Neural cell (in vitro differentiated cells): Measurements from ENCODE around the gene SIGLEC10. TPM values are rescaled to one million over a fixed set of nuclear protein-coding genes. Genes with fewer than 3 reads are reported as not detected.

Experiments
- H2AFZ ChIP-seq: fragments of 200-600, 300-800 bp; sonication (generic), shearing (Covaris generic); 2 replicates; pipeline ENCODE4 v1.6.0; 2014; ENCODE audit warnings: low read depth, mild to moderate bottlenecking, antibody characterized with exemption, low read length, moderate library complexity
- H3F3A ChIP-seq: fragments of 200-600 bp; shearing (Covaris generic); 2 replicates; pipeline ENCODE4 v1.6.1; 2016; ENCODE audit warnings: mild to moderate bottlenecking, moderate library complexity, mixed read lengths, antibody characterized with exemption, low read length; ENCODE audit not compliant: insufficient read depth, poor library complexity, severe bottlenecking
- H3K27ac ChIP-seq: fragments of 200-600, 300-800 bp; sonication (generic), shearing (Covaris generic); 2 replicates; pipeline ENCODE4 v1.5.1; 2014; ENCODE audit warnings: mild to moderate bottlenecking, low read length, moderate library complexity
- H3K27me3 ChIP-seq: fragments of 300-800, 200-600 bp; sonication (generic), shearing (Covaris generic); 2 replicates; pipeline ENCODE4 v1.6.0; 2014; ENCODE audit warnings: mild to moderate bottlenecking, low read depth, low read length, moderate library complexity; ENCODE audit not compliant: insufficient read depth
- H3K36me3 ChIP-seq: fragments of 300-800, 200-600 bp; sonication (generic), shearing (Covaris generic); 2 replicates; pipeline ENCODE4 v1.5.1; 2014; ENCODE audit warnings: mild to moderate bottlenecking, antibody characterized with exemption, low read length, moderate library complexity; ENCODE audit not compliant: insufficient read depth
- H3K4me2 ChIP-seq: fragments of 300-800, 200-600 bp; sonication (generic), shearing (Covaris generic); 2 replicates; pipeline ENCODE4 v1.6.0; 2014; ENCODE audit warnings: mild to moderate bottlenecking, low read length
- H3K4me3 ChIP-seq: fragments of 300-800, 200-600 bp; sonication (generic), shearing (Covaris generic); 2 replicates; pipeline ENCODE4 v1.5.1; 2014; ENCODE audit warnings: mild to moderate bottlenecking, low read length, moderate library complexity
- H3K79me2 ChIP-seq: fragments of 200-600 bp; shearing (Covaris generic); replicated peaks from 2 replicates; pipeline ENCODE4 v1.6.0; 2014; ENCODE audit warnings: mild to moderate bottlenecking, low read length, moderate library complexity; ENCODE audit not compliant: insufficient read depth
- H3K9ac ChIP-seq: fragments of 300-800, 200-600 bp; sonication (generic), shearing (Covaris generic); 2 replicates; pipeline ENCODE4 v1.6.1; 2016; ENCODE audit warnings: mild to moderate bottlenecking, low read length, mixed read lengths
- H3K9me2 ChIP-seq: fragments of 200-600 bp; shearing (Covaris generic); 2 replicates; pipeline ENCODE4 v1.6.1; 2016; ENCODE audit warnings: mild to moderate bottlenecking, low read length, mixed read lengths; ENCODE audit not compliant: insufficient read depth
- H3K9me3 ChIP-seq: fragments of 200-600, 300-800 bp; sonication (generic), shearing (Covaris generic); 2 replicates; pipeline ENCODE4 v1.6.1; 2016; ENCODE audit warnings: mild to moderate bottlenecking, mixed run types, low read length, moderate library complexity, mixed read lengths
- H4K20me1 ChIP-seq: fragments of 200-600 bp; shearing (Covaris generic); 2 replicates; pipeline ENCODE4 v1.6.1; 2016; ENCODE audit warnings: mild to moderate bottlenecking, mixed run types; ENCODE audit not compliant: insufficient read depth
- CTCF ChIP-seq: fragments of 450-650 bp; IDR thresholded peaks from 2 replicates; pipeline ENCODE4 v1.5.1; 2014; ENCODE audit warnings: antibody characterized with exemption, mild to moderate bottlenecking, moderate library complexity; ENCODE audit not compliant: poor library complexity, severe bottlenecking
- EP300 ChIP-seq: fragments of 450-650 bp; conservative IDR thresholded peaks from 2 replicates; pipeline ENCODE4 v1.6.1; 2014; ENCODE audit warnings: antibody characterized with exemption, mild to moderate bottlenecking, moderate library complexity; ENCODE audit not compliant: poor library complexity, severe bottlenecking
- EZH2 ChIP-seq: fragments of 200-600, 300-800 bp; shearing (Covaris generic), sonication (generic); IDR thresholded peaks from 2 replicates; pipeline ENCODE4 v1.6.1; 2014; ENCODE audit warnings: antibody characterized with exemption, low read length, borderline replicate concordance, mild to moderate bottlenecking; ENCODE audit not compliant: insufficient read depth, poor library complexity, severe bottlenecking
- MXI1 ChIP-seq: fragments of 450-650 bp; conservative IDR thresholded peaks from 2 replicates; pipeline ENCODE4 v1.6.1; 2014; ENCODE audit warnings: antibody characterized with exemption, mild to moderate bottlenecking; ENCODE audit not compliant: poor library complexity, severe bottlenecking
- POLR2AphosphoS5 ChIP-seq: IDR thresholded peaks from 2 replicates; pipeline ENCODE4 v1.6.1; 2012
- RAD21 ChIP-seq: fragments of 450-650 bp; conservative IDR thresholded peaks from 2 replicates; pipeline ENCODE4 v1.6.1; 2014; ENCODE audit warnings: antibody characterized with exemption, mild to moderate bottlenecking, moderate library complexity
- SMC3 ChIP-seq: fragments of 450-650 bp; conservative IDR thresholded peaks from 2 replicates; pipeline ENCODE4 v1.6.1; 2014; ENCODE audit warnings: antibody characterized with exemption, mild to moderate bottlenecking, moderate library complexity; ENCODE audit not compliant: poor library complexity
- TAF1 ChIP-seq: IDR thresholded peaks from 2 replicates; pipeline ENCODE4 v1.6.1; 2012; ENCODE audit warnings: low read depth
- polyA plus RNA-seq: library from polyadenylated mRNA; depleted of rRNA; stranded (reverse); fragments of >200 nt; gene quantifications from 2 replicates; pipeline ENCODE4 v1.2.3, GENCODE V29; 2014
- TF ChIP-seq, protein P1 (sequence below): IDR thresholded peaks from 2 replicates; pipeline ENCODE4 v1.6.1; 2012; ENCODE audit warnings: borderline replicate concordance

SIGLEC10 gene
- polyA plus RNA-seq, 1 donor from 2014 or later: not detected

DNA sequence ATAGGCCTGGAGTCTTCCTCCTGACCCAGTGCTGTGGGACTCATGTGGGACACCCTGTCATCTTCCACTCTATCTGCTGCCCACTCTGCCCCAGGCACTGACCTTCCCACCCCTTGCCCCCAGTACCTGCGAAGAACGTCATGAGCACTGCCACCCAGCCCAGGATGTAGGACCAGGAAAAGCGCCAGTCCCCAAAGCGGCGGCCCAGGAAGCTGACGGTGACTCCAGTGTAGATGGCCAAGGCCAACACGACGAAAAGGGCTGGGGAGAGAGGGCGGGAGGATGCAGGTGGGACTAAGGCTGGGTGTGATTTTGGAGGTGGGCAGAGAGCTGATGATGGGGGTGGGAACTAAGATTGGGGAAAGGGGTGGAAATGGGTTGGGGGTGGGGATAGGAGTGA lies 37.1 kb downstream of the SIGLEC10 start:
- H3K79me2 ChIP-seq: no peaks in the 10 kb centered on the region
- H2AFZ ChIP-seq: no peak overlapping the region
- H3K4me3 ChIP-seq: no peak overlapping the region
- no peak for TF ChIP-seq SMC3
- H3K36me3 ChIP-seq: no peaks in the 10 kb centered on the region
- H3K9me2 ChIP-seq: no peaks in the 10 kb centered on the region
- H3K27me3 ChIP-seq: no peaks in the 10 kb centered on the region
- H3K9ac ChIP-seq: no peak overlapping the region
- no peaks in the 10 kb centered on the region for H3K9me3 ChIP-seq
- no peak overlapping the region for H3K4me2 ChIP-seq
- no peaks in the 10 kb centered on the region for H3F3A ChIP-seq
- H4K20me1 ChIP-seq: no peaks in the 10 kb centered on the region
- no peak overlapping the region for H3K27ac ChIP-seq

- no peak for TF ChIP-seq EP300
- no peak for TF ChIP-seq POLR2AphosphoS5
- TF ChIP-seq, protein P1, sequence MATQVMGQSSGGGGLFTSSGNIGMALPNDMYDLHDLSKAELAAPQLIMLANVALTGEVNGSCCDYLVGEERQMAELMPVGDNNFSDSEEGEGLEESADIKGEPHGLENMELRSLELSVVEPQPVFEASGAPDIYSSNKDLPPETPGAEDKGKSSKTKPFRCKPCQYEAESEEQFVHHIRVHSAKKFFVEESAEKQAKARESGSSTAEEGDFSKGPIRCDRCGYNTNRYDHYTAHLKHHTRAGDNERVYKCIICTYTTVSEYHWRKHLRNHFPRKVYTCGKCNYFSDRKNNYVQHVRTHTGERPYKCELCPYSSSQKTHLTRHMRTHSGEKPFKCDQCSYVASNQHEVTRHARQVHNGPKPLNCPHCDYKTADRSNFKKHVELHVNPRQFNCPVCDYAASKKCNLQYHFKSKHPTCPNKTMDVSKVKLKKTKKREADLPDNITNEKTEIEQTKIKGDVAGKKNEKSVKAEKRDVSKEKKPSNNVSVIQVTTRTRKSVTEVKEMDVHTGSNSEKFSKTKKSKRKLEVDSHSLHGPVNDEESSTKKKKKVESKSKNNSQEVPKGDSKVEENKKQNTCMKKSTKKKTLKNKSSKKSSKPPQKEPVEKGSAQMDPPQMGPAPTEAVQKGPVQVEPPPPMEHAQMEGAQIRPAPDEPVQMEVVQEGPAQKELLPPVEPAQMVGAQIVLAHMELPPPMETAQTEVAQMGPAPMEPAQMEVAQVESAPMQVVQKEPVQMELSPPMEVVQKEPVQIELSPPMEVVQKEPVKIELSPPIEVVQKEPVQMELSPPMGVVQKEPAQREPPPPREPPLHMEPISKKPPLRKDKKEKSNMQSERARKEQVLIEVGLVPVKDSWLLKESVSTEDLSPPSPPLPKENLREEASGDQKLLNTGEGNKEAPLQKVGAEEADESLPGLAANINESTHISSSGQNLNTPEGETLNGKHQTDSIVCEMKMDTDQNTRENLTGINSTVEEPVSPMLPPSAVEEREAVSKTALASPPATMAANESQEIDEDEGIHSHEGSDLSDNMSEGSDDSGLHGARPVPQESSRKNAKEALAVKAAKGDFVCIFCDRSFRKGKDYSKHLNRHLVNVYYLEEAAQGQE: no peak
- no peak for TF ChIP-seq EZH2
- TF ChIP-seq TAF1: no peak
- TF ChIP-seq CTCF: no peak
- no peak for TF ChIP-seq MXI1
- no peak for TF ChIP-seq SMC3
- TF ChIP-seq RAD21: no peak
- Histone ChIP-seq H3K27ac (no peak overlapping the region), H3K4me2 (no peak overlapping the region), H3K36me3 (no peaks in the 10 kb centered on the region), H4K20me1 (no peaks in the 10 kb centered on the region), H3K27me3 (no peaks in the 10 kb centered on the region), H2AFZ (no peak overlapping the region), H3K9ac (no peak overlapping the region), H3K9me3 (no peaks in the 10 kb centered on the region), H3F3A (no peaks in the 10 kb centered on the region), H3K9me2 (no peaks in the 10 kb centered on the region), H3K79me2 (no peaks in the 10 kb centered on the region), H3K4me3 (no peak overlapping the region)
These were observed 40.0 kb downstream of the SIGLEC10 start for GRCh38 chr19:51377422-51377821.
